Ishikawa (cell line): ENCODE data around the gene EXOC6.

Source experiments
- CEBPB ChIP-seq: IDR thresholded peaks from 2 replicates; pipeline ENCODE4 v1.6.1; 2012
- CREB1 ChIP-seq: IDR thresholded peaks from 2 replicates; pipeline ENCODE4 v1.6.1; 2012; ENCODE audit warnings: low read depth
- EGR1 ChIP-seq: IDR thresholded peaks from 2 replicates; pipeline ENCODE4 v1.6.1; 2012
- EP300 ChIP-seq: IDR thresholded peaks from 2 replicates; pipeline ENCODE4 v1.6.1; 2012; ENCODE audit warnings: borderline replicate concordance
- FOXM1 ChIP-seq: IDR thresholded peaks from 2 replicates; pipeline ENCODE4 v1.6.1; 2012; ENCODE audit warnings: low read depth, borderline replicate concordance
- NFIC ChIP-seq: IDR thresholded peaks from 2 replicates; pipeline ENCODE4 v1.6.1; 2012
- RAD21 ChIP-seq: IDR thresholded peaks from 2 replicates; pipeline ENCODE4 v1.6.1; 2012; ENCODE audit warnings: low read depth
- TAF1 ChIP-seq: IDR thresholded peaks from 2 replicates; pipeline ENCODE4 v1.6.1; 2012; ENCODE audit warnings: low read depth, mild to moderate bottlenecking
- TCF12 ChIP-seq: IDR thresholded peaks from 2 replicates; pipeline ENCODE4 v1.6.1; 2012; ENCODE audit warnings: low read depth
- TEAD4 ChIP-seq: IDR thresholded peaks from 2 replicates; pipeline ENCODE4 v1.6.1; 2012
- YY1 ChIP-seq: IDR thresholded peaks from 2 replicates; pipeline ENCODE4 v1.6.1; 2012; ENCODE audit warnings: low read depth
- ZBTB7A ChIP-seq: IDR thresholded peaks from 2 replicates; pipeline ENCODE4 v1.6.1; 2012; ENCODE audit warnings: low read depth
- TF ChIP-seq, protein P1 (sequence below): IDR thresholded peaks from 2 replicates; pipeline ENCODE4 v1.6.1; 2012
- TF ChIP-seq, protein P2 (sequence below): IDR thresholded peaks from 2 replicates; pipeline ENCODE4 v1.6.1; 2012
- TF ChIP-seq, protein P3 (sequence below): IDR thresholded peaks from 2 replicates; pipeline ENCODE4 v1.6.1; 2012; ENCODE audit warnings: low read depth, mild to moderate bottlenecking

The EXOC6 gene

DNA sequence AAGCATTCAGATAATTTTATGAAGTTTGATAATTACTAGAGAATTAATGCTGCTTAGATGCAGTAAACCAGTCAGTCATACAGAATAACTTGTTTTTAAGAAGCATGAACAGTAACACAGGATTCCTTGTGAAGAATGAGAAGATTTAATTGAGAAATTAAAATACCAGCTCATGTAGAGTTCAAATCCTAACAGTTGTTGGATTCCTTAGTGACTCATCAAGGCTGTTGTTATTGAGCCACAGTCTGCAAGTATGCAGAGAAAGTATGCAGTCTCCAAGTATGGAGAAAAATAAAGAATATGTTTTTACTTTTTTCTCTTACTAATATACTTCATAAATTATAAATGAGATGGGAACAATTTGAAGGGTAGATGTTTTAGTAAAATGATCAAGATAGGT, 182.1 kb downstream of the EXOC6 start:
- TF ChIP-seq, protein P1, sequence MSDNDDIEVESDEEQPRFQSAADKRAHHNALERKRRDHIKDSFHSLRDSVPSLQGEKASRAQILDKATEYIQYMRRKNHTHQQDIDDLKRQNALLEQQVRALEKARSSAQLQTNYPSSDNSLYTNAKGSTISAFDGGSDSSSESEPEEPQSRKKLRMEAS: no peak
- TF ChIP-seq FOXM1: peak; percentile 57; the same call in 1 of the 2 replicates
- peak; percentile 68 for TF ChIP-seq TEAD4
- no peak for TF ChIP-seq ZBTB7A

DNA sequence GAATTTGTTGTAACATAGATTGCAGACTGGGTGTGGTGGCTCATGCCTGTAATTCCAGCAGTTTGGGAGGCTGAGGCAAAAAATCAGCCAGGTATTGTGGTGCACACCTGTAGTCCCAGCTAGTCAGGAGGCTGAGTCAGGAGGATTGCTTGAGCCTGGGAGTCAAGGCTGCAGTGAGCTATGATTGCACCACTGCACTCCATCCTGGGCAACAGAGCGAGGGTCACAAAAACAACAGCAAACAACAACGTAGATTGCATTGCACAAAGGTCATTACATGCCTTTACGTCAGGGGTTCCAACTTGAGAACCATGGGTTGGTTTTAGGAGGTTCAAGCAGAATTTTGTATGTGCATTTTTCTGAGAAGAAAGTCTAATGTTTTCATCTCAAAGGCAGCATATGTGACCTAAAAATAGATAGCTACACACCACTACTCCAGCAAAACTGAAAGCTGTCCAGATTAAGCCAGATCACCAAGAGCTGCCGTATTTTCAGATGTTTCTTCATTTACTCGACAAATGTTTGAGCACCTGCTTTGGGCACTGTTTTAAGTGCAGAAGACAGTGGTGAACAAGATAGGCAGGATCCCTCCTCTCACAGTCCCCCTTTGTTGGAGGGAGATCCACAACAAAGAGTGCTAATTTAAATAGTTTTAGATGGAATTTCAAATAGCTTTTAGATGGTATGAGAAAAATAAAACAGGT, 183.9 kb downstream of the EXOC6 start:
- TF ChIP-seq EGR1 (no peak), CEBPB (no peak), NFIC (no peak), FOXM1 (no peak)

DNA sequence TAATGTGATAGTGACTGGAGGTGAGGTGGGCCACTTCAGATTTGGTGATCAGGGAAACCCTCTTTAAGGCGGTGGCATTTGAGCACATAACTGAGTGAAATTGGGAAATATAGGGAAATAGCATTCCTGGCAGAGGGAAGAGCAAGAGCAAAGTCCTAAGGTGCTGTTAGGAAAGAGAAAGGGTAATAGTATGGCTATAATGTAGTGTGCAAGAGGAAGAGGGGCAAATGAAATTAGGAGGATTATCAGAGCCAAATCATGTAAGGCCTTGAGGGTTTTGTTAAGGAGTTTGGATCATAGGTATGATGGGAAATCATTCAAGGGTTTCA, 184.5 kb downstream of the EXOC6 start:
- TF ChIP-seq EP300 (no peak), TCF12 (no peak), CEBPB (no peak), EGR1 (no peak), CREB1 (no peak), NFIC (no peak), FOXM1 (no peak), TAF1 (no peak), RAD21 (no peak), ZBTB7A (no peak)
- TF ChIP-seq, protein P1: no peak
- TF ChIP-seq, protein P2, sequence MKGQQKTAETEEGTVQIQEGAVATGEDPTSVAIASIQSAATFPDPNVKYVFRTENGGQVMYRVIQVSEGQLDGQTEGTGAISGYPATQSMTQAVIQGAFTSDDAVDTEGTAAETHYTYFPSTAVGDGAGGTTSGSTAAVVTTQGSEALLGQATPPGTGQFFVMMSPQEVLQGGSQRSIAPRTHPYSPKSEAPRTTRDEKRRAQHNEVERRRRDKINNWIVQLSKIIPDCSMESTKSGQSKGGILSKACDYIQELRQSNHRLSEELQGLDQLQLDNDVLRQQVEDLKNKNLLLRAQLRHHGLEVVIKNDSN: no peak
- TF ChIP-seq, protein P3, sequence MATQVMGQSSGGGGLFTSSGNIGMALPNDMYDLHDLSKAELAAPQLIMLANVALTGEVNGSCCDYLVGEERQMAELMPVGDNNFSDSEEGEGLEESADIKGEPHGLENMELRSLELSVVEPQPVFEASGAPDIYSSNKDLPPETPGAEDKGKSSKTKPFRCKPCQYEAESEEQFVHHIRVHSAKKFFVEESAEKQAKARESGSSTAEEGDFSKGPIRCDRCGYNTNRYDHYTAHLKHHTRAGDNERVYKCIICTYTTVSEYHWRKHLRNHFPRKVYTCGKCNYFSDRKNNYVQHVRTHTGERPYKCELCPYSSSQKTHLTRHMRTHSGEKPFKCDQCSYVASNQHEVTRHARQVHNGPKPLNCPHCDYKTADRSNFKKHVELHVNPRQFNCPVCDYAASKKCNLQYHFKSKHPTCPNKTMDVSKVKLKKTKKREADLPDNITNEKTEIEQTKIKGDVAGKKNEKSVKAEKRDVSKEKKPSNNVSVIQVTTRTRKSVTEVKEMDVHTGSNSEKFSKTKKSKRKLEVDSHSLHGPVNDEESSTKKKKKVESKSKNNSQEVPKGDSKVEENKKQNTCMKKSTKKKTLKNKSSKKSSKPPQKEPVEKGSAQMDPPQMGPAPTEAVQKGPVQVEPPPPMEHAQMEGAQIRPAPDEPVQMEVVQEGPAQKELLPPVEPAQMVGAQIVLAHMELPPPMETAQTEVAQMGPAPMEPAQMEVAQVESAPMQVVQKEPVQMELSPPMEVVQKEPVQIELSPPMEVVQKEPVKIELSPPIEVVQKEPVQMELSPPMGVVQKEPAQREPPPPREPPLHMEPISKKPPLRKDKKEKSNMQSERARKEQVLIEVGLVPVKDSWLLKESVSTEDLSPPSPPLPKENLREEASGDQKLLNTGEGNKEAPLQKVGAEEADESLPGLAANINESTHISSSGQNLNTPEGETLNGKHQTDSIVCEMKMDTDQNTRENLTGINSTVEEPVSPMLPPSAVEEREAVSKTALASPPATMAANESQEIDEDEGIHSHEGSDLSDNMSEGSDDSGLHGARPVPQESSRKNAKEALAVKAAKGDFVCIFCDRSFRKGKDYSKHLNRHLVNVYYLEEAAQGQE: no peak

DNA sequence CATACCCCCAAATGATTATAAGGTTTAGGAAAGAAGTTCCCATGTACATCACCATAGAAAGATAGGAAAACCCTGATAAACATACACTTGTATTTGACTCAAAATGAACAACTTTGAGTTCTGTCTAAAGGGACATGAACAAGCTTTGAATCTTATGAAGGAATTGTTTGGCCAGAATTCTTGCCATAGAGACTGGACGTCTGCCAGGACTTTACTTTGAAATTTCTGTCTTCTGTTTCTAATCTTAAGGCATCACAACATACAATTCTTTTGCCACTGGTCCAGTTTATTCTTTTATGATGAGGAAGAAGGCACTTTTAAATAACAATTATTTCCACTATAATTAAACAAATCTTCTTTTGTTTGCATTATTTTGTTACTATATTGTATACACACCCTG, 186.1 kb downstream of the EXOC6 start:
- no peak for TF ChIP-seq TAF1
- no peak for TF ChIP-seq CEBPB
- TF ChIP-seq YY1: no peak
- TF ChIP-seq, protein P2: no peak
- TF ChIP-seq ZBTB7A: no peak
- TF ChIP-seq, protein P1: no peak
- TF ChIP-seq EGR1: no peak
- no peak for TF ChIP-seq TEAD4
- TF ChIP-seq FOXM1: no peak
- TF ChIP-seq RAD21: no peak
- TF ChIP-seq NFIC: no peak
- no peak for TF ChIP-seq TCF12
- no peak for TF ChIP-seq EP300

DNA sequence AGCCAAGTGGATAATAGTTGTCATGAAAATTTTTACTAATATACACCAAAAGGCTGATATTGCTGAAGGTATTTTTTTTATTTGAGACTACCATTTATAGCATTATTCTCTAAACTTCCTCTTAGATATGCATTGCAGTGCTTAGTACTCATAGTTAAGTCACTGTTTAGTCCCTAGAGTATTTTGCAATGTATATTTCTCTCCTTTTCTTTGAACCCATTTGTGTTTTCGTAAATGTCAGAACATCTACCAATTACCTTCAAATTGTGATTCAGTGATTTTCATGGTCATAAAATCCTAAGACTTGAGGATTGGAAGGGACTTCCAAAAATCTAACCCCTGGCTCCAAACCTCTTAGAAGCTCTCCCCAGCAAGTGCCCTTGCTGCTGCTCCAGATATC, 190.8 kb downstream of the EXOC6 start:
- TF ChIP-seq YY1: no peak
- no peak for TF ChIP-seq TAF1
- TF ChIP-seq, protein P1: no peak
- no peak for TF ChIP-seq RAD21
- TF ChIP-seq EGR1: no peak
- TF ChIP-seq, protein P3: no peak
- no peak for TF ChIP-seq TCF12
- TF ChIP-seq FOXM1: no peak

DNA sequence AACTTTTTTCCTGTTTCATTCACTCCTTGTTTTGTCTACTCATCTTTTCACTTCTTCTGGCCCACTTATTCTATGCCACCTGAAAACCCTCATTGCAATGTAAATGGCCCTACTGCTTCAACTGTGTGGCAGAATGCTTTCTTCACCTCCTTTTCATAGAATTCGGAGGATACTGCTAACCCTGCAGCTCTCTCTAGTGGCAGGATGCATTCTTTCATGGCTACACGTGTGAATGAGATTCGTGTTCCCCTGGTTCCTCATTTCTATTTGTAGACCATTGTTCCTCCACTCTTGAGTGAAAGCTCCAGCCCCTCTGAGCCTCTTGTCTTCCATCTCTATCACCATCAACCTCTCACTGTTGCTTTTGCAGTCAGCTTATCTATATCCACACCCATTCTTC, 191.4 kb downstream of the EXOC6 start:
- TF ChIP-seq RAD21: peak; percentile 65
- TF ChIP-seq, protein P1: no peak

DNA sequence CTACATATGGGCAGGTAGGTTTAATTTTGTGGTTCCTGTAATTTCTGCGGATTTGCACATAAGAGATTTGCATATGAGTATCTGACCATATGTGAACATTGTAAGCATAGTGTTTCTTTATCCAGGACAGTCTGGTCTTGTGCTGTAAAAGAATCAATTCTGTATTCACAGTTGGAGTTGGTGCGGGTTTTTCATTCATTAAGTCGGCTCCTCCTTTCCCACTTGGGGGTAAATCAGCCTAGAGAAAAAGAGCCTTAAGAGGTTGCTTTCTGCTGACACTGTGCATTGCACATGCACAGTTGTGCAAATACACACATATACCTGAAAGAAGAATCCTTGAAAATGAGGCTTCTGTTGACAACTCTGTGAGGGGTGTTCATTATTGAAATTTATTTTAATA, 206.2 kb downstream of the EXOC6 start:
- TF ChIP-seq TCF12 (no peak), TEAD4 (no peak), CEBPB (no peak), EGR1 (no peak), YY1 (no peak), NFIC (no peak), RAD21 (no peak), TAF1 (no peak), EP300 (no peak), FOXM1 (no peak), CREB1 (no peak), ZBTB7A (no peak)
- TF ChIP-seq, protein P3: no peak
- TF ChIP-seq, protein P2: no peak
- TF ChIP-seq, protein P1: no peak
